Lower leg skin (tissue), 3 donors: Measurements from ENCODE around the gene ZSCAN16.

Experiments used
- POLR2A ChIP-seq, 2 donors: fragments of 450-650 bp; IDR thresholded peaks; one replicate each; pipeline ENCODE4 v1.6.1; 2016 to 2017; ENCODE audit warnings: antibody characterized with exemption in 2 of 2, mild to moderate bottlenecking in 1 of 2, moderate library complexity in 1 of 2
- TF ChIP-seq, protein P1 (sequence below), 3 donors: fragments of 450-650 bp; IDR thresholded peaks; one replicate each; pipeline ENCODE4 v1.5.1; 2016; ENCODE audit warnings: antibody characterized with exemption in 3 of 3, mild to moderate bottlenecking in 3 of 3, moderate library complexity in 2 of 3

DNA sequence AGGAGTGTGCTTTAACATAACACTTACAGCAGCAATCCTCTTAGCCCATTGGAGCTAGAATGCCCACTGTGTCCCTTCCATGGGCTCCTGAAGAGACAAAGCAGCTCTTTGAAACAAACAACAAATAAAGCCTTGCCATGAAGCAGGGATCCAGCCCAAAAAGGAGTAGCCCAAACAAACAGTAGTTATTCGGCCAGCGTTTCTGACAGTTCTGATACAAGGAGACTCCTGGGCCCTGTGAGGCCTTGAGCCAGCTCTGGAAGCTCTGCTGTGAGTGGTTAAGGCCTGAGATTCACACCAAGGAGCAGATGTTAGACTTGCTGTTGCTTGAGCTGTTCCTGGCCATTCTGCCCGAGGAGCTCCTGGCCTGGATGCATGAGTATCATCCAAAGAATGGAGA is 16.9 kb upstream of the ZSCAN16 start:
- TF ChIP-seq, protein P1, sequence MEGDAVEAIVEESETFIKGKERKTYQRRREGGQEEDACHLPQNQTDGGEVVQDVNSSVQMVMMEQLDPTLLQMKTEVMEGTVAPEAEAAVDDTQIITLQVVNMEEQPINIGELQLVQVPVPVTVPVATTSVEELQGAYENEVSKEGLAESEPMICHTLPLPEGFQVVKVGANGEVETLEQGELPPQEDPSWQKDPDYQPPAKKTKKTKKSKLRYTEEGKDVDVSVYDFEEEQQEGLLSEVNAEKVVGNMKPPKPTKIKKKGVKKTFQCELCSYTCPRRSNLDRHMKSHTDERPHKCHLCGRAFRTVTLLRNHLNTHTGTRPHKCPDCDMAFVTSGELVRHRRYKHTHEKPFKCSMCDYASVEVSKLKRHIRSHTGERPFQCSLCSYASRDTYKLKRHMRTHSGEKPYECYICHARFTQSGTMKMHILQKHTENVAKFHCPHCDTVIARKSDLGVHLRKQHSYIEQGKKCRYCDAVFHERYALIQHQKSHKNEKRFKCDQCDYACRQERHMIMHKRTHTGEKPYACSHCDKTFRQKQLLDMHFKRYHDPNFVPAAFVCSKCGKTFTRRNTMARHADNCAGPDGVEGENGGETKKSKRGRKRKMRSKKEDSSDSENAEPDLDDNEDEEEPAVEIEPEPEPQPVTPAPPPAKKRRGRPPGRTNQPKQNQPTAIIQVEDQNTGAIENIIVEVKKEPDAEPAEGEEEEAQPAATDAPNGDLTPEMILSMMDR (IDR thresholded peaks at IDR 0.05) = no peak
- TF ChIP-seq POLR2A (IDR thresholded peaks at IDR 0.05) = no peak
